Endothelial cell of umbilical vein (primary cell): Measurements from ENCODE around the gene B3GALNT1. TPM values are rescaled to one million over a fixed set of nuclear protein-coding genes. Genes with fewer than 3 reads are reported as not detected.
A peak's percentile ranks its signal among the peaks of the same experiment; 100 is the strongest.

Source experiments
- Bru-seq: library from RNA; stranded (reverse); fragments of 400-500 nt; gene quantifications from one replicate; lab custom pipeline; 2021; lab: Mats Ljungman, UMichigan
- BruChase-seq, 2 experiments: library from RNA; stranded (reverse); fragments of 400-500 nt; gene quantifications; one replicate each; lab custom pipeline; 2021; lab: Mats Ljungman, UMichigan
- BruUV-seq: library from RNA; stranded (reverse); fragments of 400-500 nt; replicated peaks from 2 replicates; lab custom pipeline; 2021; lab: Mats Ljungman, UMichigan
- CTCF ChIA-PET: fragments of 300-600, 350-600 bp; sonication (Branson Sonifier 250); formaldehyde crosslinking; loops from one replicate; lab custom pipeline; 2021; ENCODE audit warnings: antibody characterized with exemption, inconsistent platforms; lab: Charles Lee
- POLR2A ChIA-PET: fragments of 300-600, 350-600 bp; sonication (Branson Sonifier 250); formaldehyde crosslinking; loops from one replicate; lab custom pipeline; 2021; ENCODE audit warnings: antibody characterized with exemption, inconsistent platforms; lab: Charles Lee
- DNase-seq: peaks from one replicate; pipeline ENCODE4 v3.0.0-alpha.2; 2011; ENCODE audit warnings: low read depth, low spot score
- FAIRE-seq: peaks from 2 replicates; lab custom pipeline; 2011; peaks lifted over from hg19 to GRCh38; lab: Jason Lieb, UNC
- H2AFZ ChIP-seq: 2 replicates; pipeline ENCODE4 v1.6.0; 2012; ENCODE audit warnings: low read depth, low read length, control low read depth, inconsistent platforms
- H3K27ac ChIP-seq: 2 replicates; pipeline ENCODE4 v1.5.1; 2011; ENCODE audit warnings: low read depth, mild to moderate bottlenecking, control low read depth, low read length, moderate library complexity; ENCODE audit not compliant: insufficient read depth
- H3K27me3 ChIP-seq, 2 experiments: 2 replicates each; pipeline versions ENCODE4 v1.6.0 to v1.6.1; 2011; ENCODE audit warnings: low read length in 2 of 2, mixed read lengths in 1 of 2; ENCODE audit not compliant: control insufficient read depth in 2 of 2, insufficient read depth in 2 of 2
- H3K36me3 ChIP-seq, 2 experiments: 2 replicates in 1 of 2; 3 replicates in 1 of 2; pipeline ENCODE4 v1.5.1; 2011; ENCODE audit warnings: low read length in 2 of 2, mild to moderate bottlenecking in 1 of 2, moderate library complexity in 1 of 2; ENCODE audit not compliant: control insufficient read depth in 2 of 2, insufficient read depth in 2 of 2; ENCODE audit errors: extremely low read depth in 1 of 2
- H3K4me1 ChIP-seq: 3 replicates; pipeline ENCODE4 v1.5.1; 2011; ENCODE audit warnings: mild to moderate bottlenecking, low read length; ENCODE audit not compliant: control insufficient read depth, insufficient read depth; ENCODE audit errors: extremely low read depth
- H3K4me2 ChIP-seq: 2 replicates; pipeline ENCODE4 v1.6.1; 2011; ENCODE audit warnings: low read length, control low read depth, mixed read lengths; ENCODE audit not compliant: insufficient read depth
- H3K4me3 ChIP-seq, 3 experiments: fragments of 200-600 bp in 1 of 3; sonication (generic), shearing (Covaris generic) in 1 of 3; replicated peaks in 1 of 3; 2 replicates each; pipeline ENCODE4 v1.5.1; 2011 to 2016; ENCODE audit warnings: control low read depth in 3 of 3, low read length in 3 of 3, mild to moderate bottlenecking in 2 of 3, inconsistent platforms in 1 of 3, low read depth in 1 of 3, moderate library complexity in 1 of 3; ENCODE audit not compliant: insufficient read depth in 1 of 3
- H3K79me2 ChIP-seq: 2 replicates; pipeline ENCODE4 v1.6.0; 2012; ENCODE audit warnings: low read length, inconsistent platforms; ENCODE audit not compliant: control insufficient read depth, insufficient read depth
- H3K9ac ChIP-seq: replicated peaks from 2 replicates; pipeline ENCODE3; 2011; ENCODE audit warnings: low read length, control low read depth; ENCODE audit not compliant: insufficient read depth; ENCODE audit errors: extremely low read depth
- H3K9me1 ChIP-seq: replicated peaks from 3 replicates; pipeline ENCODE4 v1.6.0; 2011; ENCODE audit warnings: mild to moderate bottlenecking, low read length; ENCODE audit not compliant: control insufficient read depth, insufficient read depth; ENCODE audit errors: extremely low read depth
- H3K9me3 ChIP-seq: replicated peaks from 2 replicates; pipeline ENCODE4 v1.5.1; 2012; ENCODE audit warnings: low read length, inconsistent platforms; ENCODE audit not compliant: control insufficient read depth, insufficient read depth
- H4K20me1 ChIP-seq: replicated peaks from 2 replicates; pipeline ENCODE3; 2011; ENCODE audit warnings: mild to moderate bottlenecking, low read length; ENCODE audit not compliant: control insufficient read depth, insufficient read depth; ENCODE audit errors: extremely low read depth
- CTCF ChIP-seq, 2 donors: IDR thresholded peaks; 1 replicate in 1 of 2; 2 replicates in 1 of 2; pipeline ENCODE4 v1.5.1; 2011; ENCODE audit warnings: low read length in 2 of 2, mild to moderate bottlenecking in 2 of 2, moderate library complexity in 2 of 2, control low read depth in 1 of 2, inconsistent platforms in 1 of 2, low read depth in 1 of 2; ENCODE audit not compliant: insufficient read depth in 1 of 2; ENCODE audit errors: extremely low read depth in 1 of 2
- EZH2 ChIP-seq: IDR thresholded peaks from 2 replicates; pipeline ENCODE4 v1.6.1; 2012; ENCODE audit warnings: borderline replicate concordance, low read depth, mild to moderate bottlenecking, moderate library complexity, low read length, inconsistent platforms; ENCODE audit not compliant: severe bottlenecking
- JUN ChIP-seq: IDR thresholded peaks from 2 replicates; pipeline ENCODE4 v1.6.1; 2011; ENCODE audit warnings: borderline replicate concordance, low read depth; ENCODE audit not compliant: insufficient read length, insufficient read depth
- POLR2A ChIP-seq: IDR thresholded peaks from 2 replicates; pipeline ENCODE4 v1.6.1; 2012; ENCODE audit warnings: low read depth, mild to moderate bottlenecking, control low read depth, low read length
- POLR2AphosphoS5 ChIP-seq: IDR thresholded peaks from 2 replicates; pipeline ENCODE4 v1.6.1; 2012; ENCODE audit warnings: low read depth, mild to moderate bottlenecking, control low read depth, low read length, moderate library complexity; ENCODE audit not compliant: insufficient read depth
- dilution Hi-C: fragments of 300-500 bp; cut with MboI; formaldehyde crosslinking; loops from one replicate; pipeline ENCODE4 v1.15.0; 2019; ENCODE audit warnings: low sequenced_read_pairs; ENCODE audit not compliant: extremely low pct_ligation_motif_present
- intact Hi-C: fragments of 100-400 bp; cut with micrococcal nuclease; formaldehyde crosslinking; loops from one replicate; pipeline ENCODE4 v1.10.0; 2022
- long read RNA-seq: library from polyadenylated mRNA; stranded (forward); transcript quantifications from one replicate; pipeline ENCODE4 v2.0.0, GENCODE V29; 2021
- polyA minus RNA-seq, 3 experiments: library from RNA; depleted of rRNA, polyadenylated mRNA; stranded (reverse); fragments of >200 nt; gene quantifications; 1 replicate in 1 of 3; 2 replicates in 2 of 3; pipeline ENCODE4 v1.2.3, GENCODE V29; 2011
- polyA plus RNA-seq, 4 experiments: library from polyadenylated mRNA; depleted of rRNA in 3 of 4; stranded (reverse) in 3 of 4; unstranded in 1 of 4; fragments of >200 nt; gene quantifications; 2 replicates each; pipeline versions ENCODE4 v1.2.1 to v1.2.3, GENCODE V29; 2011 to 2012; ENCODE audit warnings: missing spikeins in 1 of 4
- total RNA-seq: library from RNA; stranded (reverse); gene quantifications from 2 replicates; pipeline ENCODE4 v1.2.3, GENCODE V29; 2021

Gene B3GALNT1, protein sequence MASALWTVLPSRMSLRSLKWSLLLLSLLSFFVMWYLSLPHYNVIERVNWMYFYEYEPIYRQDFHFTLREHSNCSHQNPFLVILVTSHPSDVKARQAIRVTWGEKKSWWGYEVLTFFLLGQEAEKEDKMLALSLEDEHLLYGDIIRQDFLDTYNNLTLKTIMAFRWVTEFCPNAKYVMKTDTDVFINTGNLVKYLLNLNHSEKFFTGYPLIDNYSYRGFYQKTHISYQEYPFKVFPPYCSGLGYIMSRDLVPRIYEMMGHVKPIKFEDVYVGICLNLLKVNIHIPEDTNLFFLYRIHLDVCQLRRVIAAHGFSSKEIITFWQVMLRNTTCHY
- total RNA-seq: 13.7 and 29.4 TPM in 2 replicates
- 17.0 and 19.4 TPM in 2 replicates for polyA plus RNA-seq
- 16.2 and 16.4 TPM in 2 replicates for polyA plus RNA-seq (2011; cell fraction: cytosol; rRNA removed)
- 14.7 and 15.4 TPM in 2 replicates for polyA plus RNA-seq (2011; cell fraction: nucleus; rRNA removed)
- polyA plus RNA-seq (2012): 12.3 and 18.2 TPM in 2 replicates
- 45.9 and 61.8 TPM in 2 replicates for polyA minus RNA-seq
- not detected for polyA minus RNA-seq (2011; cell fraction: cytosol; rRNA and poly(A)+ RNA removed)
- polyA minus RNA-seq (2011; cell fraction: nucleus; rRNA and poly(A)+ RNA removed): 13.6 and 15.8 TPM in 2 replicates
- Bru-seq, nascent RNA: percentile 81 among the genes with signal in this experiment
- percentile 68 among the genes with signal in this experiment for BruChase-seq, experiment 1, labeled RNA remaining after a 6-hour chase
- BruChase-seq, experiment 2, labeled RNA remaining after a 2-hour chase: percentile 55 among the genes with signal in this experiment
- long read RNA-seq, transcript B3GALNT1-201 (5 exons, 3,313 nt): major isoform, 9 of 42 reads
- long read RNA-seq, transcript B3GALNT1-202 (4 exons, 3,221 nt): minor isoform, 5 of 42 reads
- long read RNA-seq, partial matches to known transcripts: 2 of 42 reads
- long read RNA-seq, other reads (novel, unspliced or antisense): 16 of 42 reads

DNA sequence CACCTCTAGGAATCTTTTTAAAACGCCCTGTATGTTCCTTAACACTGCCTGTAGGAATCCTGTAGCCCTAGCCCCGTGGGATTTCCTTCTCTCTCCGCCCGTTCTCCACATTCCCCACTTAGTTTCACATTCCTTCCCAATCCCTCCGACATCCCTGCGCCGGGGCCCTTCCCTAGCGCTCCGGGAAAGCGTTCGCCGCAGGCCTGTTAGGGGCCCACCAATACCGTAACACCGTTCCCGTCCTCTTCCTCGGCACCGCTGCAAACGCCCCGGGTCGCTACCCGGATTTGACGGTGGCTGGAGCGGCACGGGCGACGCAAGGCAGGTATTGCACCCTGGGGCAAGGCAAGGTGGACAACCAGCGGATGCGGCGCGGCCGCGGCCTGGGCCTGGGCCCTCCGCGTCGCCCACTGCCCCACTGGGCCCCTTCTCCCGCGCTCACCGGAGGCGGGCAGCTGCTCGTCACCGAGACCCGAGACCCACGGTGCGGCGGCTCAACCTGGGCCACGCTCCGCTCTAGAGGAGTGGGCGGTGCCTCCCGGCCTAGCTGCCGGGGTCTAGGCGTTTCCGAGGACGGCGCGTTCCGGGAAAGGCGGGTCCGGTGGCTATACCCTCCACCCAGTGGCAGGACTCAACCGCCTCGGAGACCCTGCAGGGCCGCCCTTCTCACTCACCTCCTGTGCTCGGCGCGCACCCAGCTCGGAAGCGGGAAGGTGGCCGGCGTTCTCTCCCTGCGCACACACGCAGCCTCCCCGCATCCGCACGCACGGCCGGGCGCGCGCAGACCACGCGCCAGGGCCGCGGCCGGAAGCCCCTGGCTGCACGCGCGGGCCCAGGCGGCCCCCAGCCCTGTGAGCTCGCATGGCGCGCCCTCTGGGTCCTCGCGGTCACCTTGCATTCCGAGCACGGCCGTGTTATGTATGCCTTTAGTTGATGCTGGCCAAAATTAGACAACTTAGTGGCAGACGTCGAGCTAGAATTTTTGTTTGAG is at the start of gene B3GALNT1:
Gene B3GALNT1 (minus strand): TSS at position 789 of the 991 bp plus-strand sequence. CDS start 18,595 bp downstream, outside the sequence.
- no peak for TF ChIP-seq POLR2A
- TF ChIP-seq POLR2AphosphoS5: peak; percentile 44
- TF ChIP-seq JUN: no peak
- no peak for TF ChIP-seq EZH2
- peak in 1 of 2 donors; percentile 0 for TF ChIP-seq CTCF (IDR thresholded peaks at IDR 0.05; ENCODE audit: extremely low read depth in 1 of 2, insufficient read depth in 1 of 2, low read depth in 1 of 2, low read length in 2 of 2)
- Histone ChIP-seq H3K27me3 (no peaks in the 10 kb centered on the region), H3K9me1 (no peaks in the 10 kb centered on the region), H3K9me3 (no peaks in the 10 kb centered on the region), H4K20me1 (no peaks in the 10 kb centered on the region), H3K4me2 (peak within 1 kb of the TSS; percentile 65), H3K36me3 (peaks cover 0 to 4% of the 10 kb centered on the region in 2 experiments), H3K79me2 (no peaks in the 10 kb centered on the region), H3K4me3 (peak within 1 kb of the TSS; percentile 27 to 84 (median 52)), H2AFZ (peak within 1 kb of the TSS; percentile 79), H3K27ac (peak within 1 kb of the TSS; percentile 26), H3K4me1 (peaks cover 3% of the 10 kb centered on the region), H3K9ac (peak within 1 kb of the TSS; percentile 67)
- BruUV-seq: no TSS peak
- dilution Hi-C loops (no loop called here), intact Hi-C loops (loop anchor here (1.0 to 5.0 kb wide), 5 partner anchors 34 to 153 kb away; partner anchors contain the start of gene NMD3)
- FAIRE-seq: peak; percentile 62
- ChIA-PET CTCF (interaction anchor here (0.6 to 2.9 kb wide), 6 partner anchors 8 to 163 kb away, joined by 3 to 11 read pairs (median 3); no protein-coding TSS in a partner anchor), POLR2A (interaction anchor here (0.5 kb wide), 1 partner anchor 536 kb away, joined by 6 read pairs; no protein-coding TSS in a partner anchor)
- peak; percentile 69 for DNase-seq
